OCI-LY3 (cell line): ENCODE data around the gene MTCL1.

Experiments used
- EZH2phosphoT487 ChIP-seq: fragments of 200-600 bp; shearing (Covaris generic); IDR thresholded peaks from 2 replicates; pipeline ENCODE4 v1.6.1; 2018; ENCODE audit warnings: antibody characterized with exemption, mixed run types, low read depth
- TF ChIP-seq, protein P1 (sequence below): fragments of 200-600, 300-600 bp; sonication (generic); IDR thresholded peaks from 2 replicates; pipeline ENCODE4 v1.5.1; 2014; ENCODE audit warnings: antibody characterized with exemption, low read length, low read depth

DNA sequence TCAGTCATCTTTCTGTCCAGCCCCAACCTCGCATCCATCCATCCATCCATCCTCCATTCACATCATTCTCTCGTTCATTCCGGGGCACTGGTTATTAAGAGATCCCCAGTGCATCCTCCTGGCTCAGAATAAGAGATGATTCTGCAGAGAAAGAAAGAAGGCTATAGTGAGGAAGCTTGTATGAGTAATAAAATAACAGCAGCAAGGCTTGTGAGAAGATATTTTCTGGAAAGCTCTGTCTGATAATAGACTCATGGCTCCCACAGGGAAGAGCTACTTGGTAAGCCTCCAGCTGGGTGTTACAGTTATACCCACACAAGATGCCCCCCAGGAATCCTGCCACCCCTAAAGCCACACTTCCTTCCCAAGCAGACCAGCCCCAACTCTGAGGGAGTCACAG is 143.2 kb downstream of the MTCL1 start:
- TF ChIP-seq, protein P1, sequence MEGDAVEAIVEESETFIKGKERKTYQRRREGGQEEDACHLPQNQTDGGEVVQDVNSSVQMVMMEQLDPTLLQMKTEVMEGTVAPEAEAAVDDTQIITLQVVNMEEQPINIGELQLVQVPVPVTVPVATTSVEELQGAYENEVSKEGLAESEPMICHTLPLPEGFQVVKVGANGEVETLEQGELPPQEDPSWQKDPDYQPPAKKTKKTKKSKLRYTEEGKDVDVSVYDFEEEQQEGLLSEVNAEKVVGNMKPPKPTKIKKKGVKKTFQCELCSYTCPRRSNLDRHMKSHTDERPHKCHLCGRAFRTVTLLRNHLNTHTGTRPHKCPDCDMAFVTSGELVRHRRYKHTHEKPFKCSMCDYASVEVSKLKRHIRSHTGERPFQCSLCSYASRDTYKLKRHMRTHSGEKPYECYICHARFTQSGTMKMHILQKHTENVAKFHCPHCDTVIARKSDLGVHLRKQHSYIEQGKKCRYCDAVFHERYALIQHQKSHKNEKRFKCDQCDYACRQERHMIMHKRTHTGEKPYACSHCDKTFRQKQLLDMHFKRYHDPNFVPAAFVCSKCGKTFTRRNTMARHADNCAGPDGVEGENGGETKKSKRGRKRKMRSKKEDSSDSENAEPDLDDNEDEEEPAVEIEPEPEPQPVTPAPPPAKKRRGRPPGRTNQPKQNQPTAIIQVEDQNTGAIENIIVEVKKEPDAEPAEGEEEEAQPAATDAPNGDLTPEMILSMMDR, result no peak
- TF ChIP-seq EZH2phosphoT487, result no peak
